Memory B cell (primary cell): Measurements from ENCODE around the gene LGALS7.

Experiments used
- ATAC-seq: fragments of 150-1000 bp; cut with Tn5 transposase; 2 replicates; pipeline ENCODE4 v1.10.0; 2021; ENCODE audit warnings: low read depth, mild to moderate bottlenecking, moderate library complexity
- DNase-seq, 2 donors: peaks; one replicate each; pipeline ENCODE4 v3.0.0; 2022; ENCODE audit warnings: low spot score in 2 of 2
- H3K27ac Mint-ChIP-seq: one replicate; pipeline ENCODE4 v1.8.0; 2022; ENCODE audit warnings: mild to moderate bottlenecking, moderate library complexity, mixed read lengths
- H3K27me3 Mint-ChIP-seq: one replicate; pipeline ENCODE4 v1.8.0; 2022; ENCODE audit warnings: mixed read lengths
- H3K36me3 Mint-ChIP-seq: one replicate; pipeline ENCODE4 v1.8.0; 2022; ENCODE audit warnings: mild to moderate bottlenecking, mixed read lengths
- H3K4me1 Mint-ChIP-seq: one replicate; pipeline ENCODE4 v1.8.0; 2022; ENCODE audit warnings: mixed read lengths
- H3K4me3 Mint-ChIP-seq: one replicate; pipeline ENCODE4 v1.8.0; 2022; ENCODE audit warnings: mild to moderate bottlenecking, moderate library complexity, mixed read lengths
- H3K9me3 Mint-ChIP-seq: one replicate; pipeline ENCODE4 v1.8.0; 2022; ENCODE audit warnings: mixed read lengths

LGALS7 gene

DNA sequence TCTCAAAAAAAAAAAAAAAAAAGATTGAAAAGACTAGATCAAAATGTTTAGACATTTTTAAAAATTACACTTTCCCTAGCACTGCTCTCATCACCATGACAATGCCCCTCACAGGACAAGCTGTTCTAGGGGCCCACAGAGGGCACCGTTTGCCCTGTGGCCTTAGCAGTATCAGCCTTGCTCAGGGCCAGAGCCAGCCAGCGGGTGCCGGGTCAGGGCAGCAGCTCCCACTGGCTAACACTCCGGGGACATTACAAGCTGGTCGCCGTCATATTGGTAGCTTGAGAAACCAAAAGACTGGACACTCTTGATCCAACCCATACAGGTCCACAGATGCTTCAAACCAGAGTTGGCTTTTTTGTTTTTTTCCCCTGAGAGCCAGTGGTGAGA lies 47.0 kb downstream of the LGALS7 start:
- peaks cover 8% of the 10 kb centered on the region for H3K4me1 Mint-ChIP-seq
- ATAC-seq (no peak), DNase-seq (no peak)
- no peak overlapping the region for H3K4me3 Mint-ChIP-seq
- no peaks in the 10 kb centered on the region for H3K9me3 Mint-ChIP-seq
- H3K36me3 Mint-ChIP-seq: peaks cover 17% of the 10 kb centered on the region
- peak overlapping the region; percentile 31 for H3K27ac Mint-ChIP-seq
- H3K27me3 Mint-ChIP-seq: no peaks in the 10 kb centered on the region

DNA sequence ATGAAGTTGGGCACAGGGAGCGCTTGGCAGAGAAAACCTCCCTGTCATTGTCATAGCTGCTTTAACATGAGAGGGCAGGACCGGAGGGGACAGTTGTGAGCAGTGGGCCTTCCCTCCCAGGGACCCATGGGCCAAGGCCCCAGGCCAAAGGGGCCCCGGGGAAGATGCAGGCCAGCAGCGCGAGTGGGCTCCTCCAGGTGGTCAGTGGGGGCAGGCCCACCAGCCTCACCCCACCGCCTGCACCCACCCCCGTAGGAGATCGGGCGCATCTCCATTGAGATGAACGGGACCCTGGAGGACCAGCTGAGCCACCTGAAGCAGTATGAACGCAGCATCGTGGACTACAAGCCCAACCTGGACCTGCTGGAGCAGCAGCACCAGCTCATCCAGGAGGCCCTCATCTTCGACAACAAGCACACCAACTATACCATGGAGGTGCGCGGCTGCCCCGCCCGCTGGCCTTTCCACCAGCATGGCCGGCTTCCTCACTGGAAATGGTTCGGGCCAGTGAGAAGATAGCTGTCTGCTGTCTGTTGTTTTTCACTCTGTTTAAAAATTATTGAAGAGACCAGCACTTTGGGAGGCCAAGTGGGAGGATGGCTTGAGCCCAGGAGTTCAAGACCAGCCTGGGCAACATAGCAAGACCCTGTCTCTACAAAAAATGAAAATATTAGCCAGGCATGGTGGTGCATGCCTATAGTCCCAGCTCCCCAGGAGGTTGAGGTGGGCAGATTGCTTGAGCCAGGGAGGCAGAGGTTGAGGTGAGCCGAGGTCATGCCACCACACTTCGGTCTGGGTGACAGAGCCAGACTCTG lies 47.6 kb downstream of the LGALS7 start:
- peaks cover 8% of the 10 kb centered on the region for H3K4me1 Mint-ChIP-seq
- no peaks in the 10 kb centered on the region for H3K27me3 Mint-ChIP-seq
- H3K27ac Mint-ChIP-seq: peak overlapping the region; percentile 31
- H3K4me3 Mint-ChIP-seq: no peak overlapping the region
- peaks cover 17% of the 10 kb centered on the region for H3K36me3 Mint-ChIP-seq
- DNase-seq (no peak), ATAC-seq (no peak)
- H3K9me3 Mint-ChIP-seq: no peaks in the 10 kb centered on the region

DNA sequence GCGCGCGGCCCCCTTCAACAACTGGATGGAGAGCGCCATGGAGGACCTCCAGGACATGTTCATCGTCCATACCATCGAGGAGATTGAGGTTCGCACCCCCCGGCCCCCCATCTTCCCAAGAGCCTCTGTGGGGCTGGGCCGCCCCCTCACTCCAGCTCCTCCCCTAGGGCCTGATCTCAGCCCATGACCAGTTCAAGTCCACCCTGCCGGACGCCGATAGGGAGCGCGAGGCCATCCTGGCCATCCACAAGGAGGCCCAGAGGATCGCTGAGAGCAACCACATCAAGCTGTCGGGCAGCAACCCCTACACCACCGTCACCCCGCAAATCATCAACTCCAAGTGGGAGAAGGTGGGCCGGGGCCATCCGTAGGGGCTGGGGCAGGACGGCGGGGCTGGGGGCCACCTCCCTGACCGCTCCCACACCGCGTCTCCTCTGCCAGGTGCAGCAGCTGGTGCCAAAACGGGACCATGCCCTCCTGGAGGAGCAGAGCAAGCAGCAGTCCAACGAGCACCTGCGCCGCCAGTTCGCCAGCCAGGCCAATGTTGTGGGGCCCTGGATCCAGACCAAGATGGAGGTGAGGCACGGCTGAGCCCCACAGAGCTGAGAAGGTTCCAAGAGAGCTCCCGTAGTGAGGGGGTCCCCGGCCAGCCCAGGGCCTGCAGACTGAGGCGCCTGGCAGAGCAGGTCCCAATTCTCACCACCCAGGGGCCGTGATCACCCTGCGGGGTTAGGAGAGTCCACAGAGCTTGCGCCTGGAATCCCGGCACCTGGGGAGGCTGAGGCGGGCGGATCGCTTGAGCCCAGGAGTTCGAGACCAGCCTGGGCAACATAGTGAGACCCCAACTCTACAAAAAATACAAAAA lies 49.1 kb downstream of the LGALS7 start:
- ATAC-seq (no peak), DNase-seq (no peak)
- Mint-ChIP-seq H3K36me3 (peaks cover 11% of the 10 kb centered on the region), H3K4me1 (peaks cover 3% of the 10 kb centered on the region), H3K27me3 (no peaks in the 10 kb centered on the region), H3K27ac (no peak overlapping the region), H3K9me3 (no peaks in the 10 kb centered on the region), H3K4me3 (no peak overlapping the region)

GRCh38 chr19:38723606-38723965 lies 49.7 kb downstream of the LGALS7 start:
- peaks cover 3% of the 10 kb centered on the region for H3K4me1 Mint-ChIP-seq
- peaks cover 10% of the 10 kb centered on the region for H3K36me3 Mint-ChIP-seq
- H3K9me3 Mint-ChIP-seq: no peaks in the 10 kb centered on the region
- H3K4me3 Mint-ChIP-seq: no peak overlapping the region
- ATAC-seq: no peak
- no peak for DNase-seq
- no peaks in the 10 kb centered on the region for H3K27me3 Mint-ChIP-seq
- H3K27ac Mint-ChIP-seq: no peak overlapping the region

- H3K36me3 Mint-ChIP-seq: peaks cover 6% of the 10 kb centered on the region
- ATAC-seq (no peak), DNase-seq (no peak)
- H3K4me3 Mint-ChIP-seq: no peak overlapping the region
- H3K9me3 Mint-ChIP-seq: no peaks in the 10 kb centered on the region
- H3K4me1 Mint-ChIP-seq: peaks cover 2% of the 10 kb centered on the region
- no peaks in the 10 kb centered on the region for H3K27me3 Mint-ChIP-seq
- H3K27ac Mint-ChIP-seq: no peak overlapping the region
These were observed 50.2 kb downstream of the LGALS7 start for GRCh38 chr19:38722947-38723605.

GRCh38 chr19:38721979-38722773 lies 51.1 kb downstream of the LGALS7 start:
- no peak for ATAC-seq

GRCh38 chr19:38721496-38721895 lies 51.8 kb downstream of the LGALS7 start:
- Mint-ChIP-seq H3K36me3 (peaks cover 2% of the 10 kb centered on the region), H3K27ac (peak overlapping the region; percentile 31), H3K27me3 (no peaks in the 10 kb centered on the region), H3K4me1 (no peaks in the 10 kb centered on the region), H3K4me3 (no peak overlapping the region), H3K9me3 (no peaks in the 10 kb centered on the region)
- DNase-seq (no peak), ATAC-seq (no peak)

More at GRCh38 chr19:38721979-38722773, 51.1 kb downstream of the LGALS7 start:
- Mint-ChIP-seq H3K4me1 (no peaks in the 10 kb centered on the region), H3K36me3 (peaks cover 2% of the 10 kb centered on the region), H3K9me3 (no peaks in the 10 kb centered on the region), H3K27ac (no peak overlapping the region), H3K27me3 (no peaks in the 10 kb centered on the region), H3K4me3 (no peak overlapping the region)
- no peak for DNase-seq
